HepG2 (cell line): Measurements from ENCODE around the gene MAP3K8. TPM values are rescaled to one million over a fixed set of nuclear protein-coding genes. Genes with fewer than 3 reads are reported as not detected.

Experiments
- ARID5B ChIP-seq: IDR thresholded peaks from 2 replicates; pipeline ENCODE4 v1.4.0; 2020; ENCODE audit warnings: mild to moderate bottlenecking, missing genetic modification reagents
- ATRX ChIP-seq: sonication (generic); formaldehyde crosslinking; IDR thresholded peaks from 2 replicates; pipeline ENCODE4 v1.4.0; 2020; ENCODE audit warnings: missing genetic modification reagents, borderline replicate concordance
- IKZF1 ChIP-seq: fragments of 450-650 bp; IDR thresholded peaks from 2 replicates; pipeline ENCODE4 v1.7.1; 2016
- IKZF5 ChIP-seq: IDR thresholded peaks from 2 replicates; pipeline ENCODE4 v1.6.1; 2018; ENCODE audit warnings: missing genetic modification reagents, mild to moderate bottlenecking, missing compliant biosample characterization
- MAX ChIP-seq: IDR thresholded peaks from 2 replicates; pipeline ENCODE4 v1.6.1; 2012; ENCODE audit warnings: inconsistent platforms
- MED13 ChIP-seq: sonication (generic); formaldehyde crosslinking; IDR thresholded peaks from 2 replicates; pipeline ENCODE4 v1.5.0; 2020; ENCODE audit warnings: missing genetic modification reagents
- MED8 ChIP-seq: sonication (generic); formaldehyde crosslinking; IDR thresholded peaks from 2 replicates; pipeline ENCODE4 v1.8.1; 2023; ENCODE audit warnings: mild to moderate bottlenecking, missing genetic modification reagents; ENCODE audit not compliant: insufficient replicate concordance
- PHF20 ChIP-seq: sonication (generic); formaldehyde crosslinking; IDR thresholded peaks from 2 replicates; pipeline ENCODE4 v1.5.0; 2020; ENCODE audit warnings: mild to moderate bottlenecking, missing genetic modification reagents
- POLR2G ChIP-seq: fragments of 200-400 bp; formaldehyde crosslinking; IDR thresholded peaks from 2 replicates; pipeline ENCODE4 v1.6.1; 2018; ENCODE audit warnings: mild to moderate bottlenecking, low read depth, low read length, moderate library complexity
- RAD21 ChIP-seq: fragments of 450-650 bp; formaldehyde crosslinking; IDR thresholded peaks from 2 replicates; pipeline ENCODE4 v1.5.0; 2020; ENCODE audit warnings: mild to moderate bottlenecking
- SAP130 ChIP-seq: IDR thresholded peaks from 2 replicates; pipeline ENCODE4 v1.6.1; 2016; ENCODE audit warnings: low read depth
- SMAD3 ChIP-seq: sonication (generic); formaldehyde crosslinking; IDR thresholded peaks from 2 replicates; pipeline ENCODE4 v1.4.0; 2020; ENCODE audit warnings: missing genetic modification reagents
- SMC3 ChIP-seq: IDR thresholded peaks from 2 replicates; pipeline ENCODE4 v1.6.1; 2011; ENCODE audit warnings: low read length, improper control_type of control experiment
- SOX5 ChIP-seq: IDR thresholded peaks from 2 replicates; pipeline ENCODE4 v1.6.1; 2016; ENCODE audit warnings: borderline replicate concordance
- STAG1 ChIP-seq: sonication (generic); formaldehyde crosslinking; IDR thresholded peaks from 2 replicates; pipeline ENCODE4 v1.4.0; 2020; ENCODE audit warnings: missing genetic modification reagents
- TARDBP ChIP-seq: sonication (generic); formaldehyde crosslinking; IDR thresholded peaks from 2 replicates; pipeline ENCODE4 v1.8.0; 2022; ENCODE audit warnings: mild to moderate bottlenecking, missing genetic modification reagents
- TEAD3 ChIP-seq: optimal IDR thresholded peaks from 2 replicates; pipeline ENCODE3; 2016; ENCODE audit warnings: borderline replicate concordance
- USF2 ChIP-seq, 2 experiments: sonication (generic) in 1 of 2; formaldehyde crosslinking in 1 of 2; IDR thresholded peaks; 2 replicates each; pipeline versions ENCODE4 v1.5.1 to v1.6.1; 2011 to 2020; ENCODE audit warnings: borderline replicate concordance in 1 of 2, low read depth in 1 of 2, low read length in 1 of 2, mild to moderate bottlenecking in 1 of 2, missing genetic modification reagents in 1 of 2, moderate library complexity in 1 of 2
- ZNF614 ChIP-seq: IDR thresholded peaks from 2 replicates; pipeline ENCODE4 v1.6.1; 2018; ENCODE audit warnings: missing biosample characterization, missing genetic modification reagents, inconsistent platforms, borderline replicate concordance
- polyA plus RNA-seq, 8 experiments: library from polyadenylated mRNA; depleted of rRNA in 3 of 8; stranded (reverse) in 7 of 8; unstranded in 1 of 8; fragments of >200 nt; fragmentation: Illumina TruSeq in 4 of 8; extraction: Trizol in 4 of 8; gene quantifications; 2 replicates each; pipeline versions ENCODE4 v1.2.1 to v1.2.3, GENCODE V29; 2011 to 2016; ENCODE audit warnings: low read depth in 4 of 8, missing spikeins in 1 of 8, mixed read lengths in 1 of 8; ENCODE audit not compliant: insufficient read depth in 1 of 8
- total RNA-seq, 5 experiments: library from RNA; depleted of rRNA; stranded (reverse); fragments of >200 nt; fragmentation: Illumina TruSeq; extraction: Trizol; gene quantifications; 2 replicates each; pipeline ENCODE4 v1.2.3, GENCODE V29; 2016; ENCODE audit warnings: low read depth in 1 of 5
- TF ChIP-seq, protein P1 (sequence below): sonication (generic); formaldehyde crosslinking; IDR thresholded peaks from 2 replicates; pipeline ENCODE4 v1.8.1; 2023; ENCODE audit warnings: mild to moderate bottlenecking, missing genetic modification reagents

MAP3K8 gene
- total and polyA plus RNA-seq, 2 of the 13 experiments (the other 11 are each of a cell fraction or from before 2014, with no cell fraction given): 19.3 to 37.9 TPM

GRCh38 chr10:30413996-30414576 lies 19.9 kb upstream of the MAP3K8 start (continued):
- TF ChIP-seq ARID5B (CRISPR knock-in tag) (0 out of 2 replicates have a peak, but pooled peaks have one; percentile 17), SAP130 (peak; percentile 48), PHF20 (CRISPR knock-in tag) (no peak), TARDBP (no peak), SMC3 (peak; percentile 94), SOX5 (CRISPR knock-in tag) (peak; percentile 32; the same call in 1 of the 2 replicates), IKZF5 (CRISPR knock-in tag) (no peak), STAG1 (CRISPR knock-in tag) (peak; percentile 87), MAX (peak; percentile 64), ZNF614 (CRISPR knock-in tag) (no peak), TEAD3 (peak; percentile 8), MED8 (CRISPR knock-in tag) (no peak), POLR2G (no peak), ATRX (CRISPR knock-in tag) (no peak), SMAD3 (CRISPR knock-in tag) (no peak), RAD21 (peak; percentile 78), IKZF1 (no peak), USF2 (IDR thresholded peaks at IDR 0.05; ENCODE audit: low read depth, low read length) (no peak), USF2 (CRISPR knock-in tag; IDR thresholded peaks at IDR 0.05; ENCODE audit: borderline replicate concordance) (no peak), MED13 (CRISPR knock-in tag) (no peak)
- TF ChIP-seq, protein P1, sequence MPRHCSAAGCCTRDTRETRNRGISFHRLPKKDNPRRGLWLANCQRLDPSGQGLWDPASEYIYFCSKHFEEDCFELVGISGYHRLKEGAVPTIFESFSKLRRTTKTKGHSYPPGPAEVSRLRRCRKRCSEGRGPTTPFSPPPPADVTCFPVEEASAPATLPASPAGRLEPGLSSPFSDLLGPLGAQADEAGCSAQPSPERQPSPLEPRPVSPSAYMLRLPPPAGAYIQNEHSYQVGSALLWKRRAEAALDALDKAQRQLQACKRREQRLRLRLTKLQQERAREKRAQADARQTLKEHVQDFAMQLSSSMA (CRISPR knock-in tag): no peak
